ENCODE data around the gene TRABD2B.

The TRABD2B gene

DNA sequence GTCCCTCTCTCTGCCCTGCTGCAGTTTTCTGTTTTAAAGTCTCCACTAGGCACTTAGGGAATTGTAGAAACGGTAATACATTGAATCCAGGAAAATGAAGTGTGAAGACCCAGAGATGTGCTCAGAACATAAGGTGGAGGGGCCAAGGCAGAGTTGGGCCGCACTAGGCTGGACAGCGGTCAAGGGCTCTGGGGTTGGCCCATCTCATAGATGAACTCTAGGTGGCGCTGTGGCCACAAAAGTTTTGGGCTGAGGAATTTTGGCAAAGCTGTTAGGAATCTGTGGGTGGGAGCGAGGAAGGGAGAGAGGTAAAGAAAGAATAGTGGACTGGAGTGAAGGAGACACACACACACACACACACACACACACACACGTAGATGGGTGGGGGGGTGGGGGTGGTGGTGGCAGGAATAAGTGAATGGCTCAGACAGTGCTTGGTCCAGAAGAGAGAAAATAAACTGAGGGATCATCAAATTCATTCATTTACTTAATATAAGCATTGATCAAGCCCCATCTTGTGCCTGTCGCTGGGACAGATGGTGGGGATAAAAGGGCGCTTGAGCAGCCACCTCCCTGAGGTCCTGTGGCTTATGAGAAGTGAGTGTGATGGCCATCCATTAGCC lies 258.5 kb downstream of the TRABD2B start:
- no peak overlapping the region for H3K23ac ChIP-seq (ENCODE audit: low read length in 2 of 2)
- H3K9ac ChIP-seq (ENCODE audit: low read length): no peak overlapping the region
- 10% methylated on average over 5 of the region's 8 CpGs for WGBS
- no peak overlapping the region for H3K27ac ChIP-seq (ENCODE audit: low read length, poor library complexity, severe bottlenecking)
- H2BK15ac ChIP-seq (ENCODE audit: low read depth, poor library complexity, severe bottlenecking): no peak overlapping the region
- no peak overlapping the region for H4K8ac ChIP-seq (ENCODE audit: low read length)
- no peaks in the 10 kb centered on the region for H3K4me1 ChIP-seq (ENCODE audit: control insufficient read depth, insufficient read depth, low read depth, low read length)
- H3K4me3 ChIP-seq (ENCODE audit: insufficient read depth in 1 of 2, low read depth in 1 of 2, low read length in 2 of 2): no peak overlapping the region
- no peak overlapping the region for H3K4me2 ChIP-seq (ENCODE audit: low read length, poor library complexity, severe bottlenecking)
- no peak overlapping the region for H2BK12ac ChIP-seq (ENCODE audit: low read length in 2 of 2)
- DNase-seq: peak; percentile 8
- peaks cover 5% of the 10 kb centered on the region for H3K9me3 ChIP-seq (ENCODE audit: control insufficient read depth, low read length)
- H2AK5ac ChIP-seq (ENCODE audit: low read length, severe bottlenecking): no peak overlapping the region
- no peaks in the 10 kb centered on the region for H3K79me1 ChIP-seq (replicated peaks; ENCODE audit: low read length, poor library complexity, severe bottlenecking)
- peaks cover 18 to 70% of the 10 kb centered on the region in 2 experiments for H3K27me3 ChIP-seq (ENCODE audit: control insufficient read depth in 1 of 2, insufficient read depth in 1 of 2, low read length in 2 of 2)
- no peak overlapping the region for H3K14ac ChIP-seq (ENCODE audit: low read length in 2 of 2)
- no peak overlapping the region for H2AFZ ChIP-seq (ENCODE audit: low read depth, low read length)
- H3K4ac ChIP-seq (ENCODE audit: low read depth in 1 of 2, low read length in 2 of 2): no peak overlapping the region
- no peak overlapping the region for H2BK120ac ChIP-seq (ENCODE audit: low read depth, low read length)
- no peaks in the 10 kb centered on the region for H3K36me3 ChIP-seq (ENCODE audit: control insufficient read depth in 1 of 2, insufficient read depth in 2 of 2, low read depth in 1 of 2, low read length in 2 of 2)
- H4K91ac ChIP-seq (ENCODE audit: low read length): no peak overlapping the region
- H2BK5ac ChIP-seq (ENCODE audit: low read depth, low read length, poor library complexity, severe bottlenecking): no peak overlapping the region
- no peak overlapping the region for H3K18ac ChIP-seq (ENCODE audit: low read depth in 1 of 2, low read length in 2 of 2)

DNA sequence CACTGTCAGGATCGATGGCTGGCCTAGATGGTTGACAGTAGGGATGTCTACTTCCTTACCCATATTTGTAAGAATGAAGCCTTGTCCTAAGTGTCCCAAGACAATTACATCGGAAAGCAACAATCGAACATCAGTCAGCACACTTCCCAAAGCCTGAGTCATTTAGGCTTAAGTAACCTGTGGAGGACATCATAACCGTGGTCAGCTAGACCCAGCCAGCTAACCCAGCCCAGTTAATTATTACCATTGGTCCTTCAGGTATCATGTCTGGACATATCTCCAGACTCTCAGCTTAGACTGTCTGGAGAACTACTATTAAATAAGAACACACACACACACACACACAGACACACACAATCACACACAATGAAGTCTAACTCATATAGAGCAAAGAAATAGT lies 264.7 kb downstream of the TRABD2B start:
- H3K14ac ChIP-seq (ENCODE audit: low read length in 2 of 2): no peak overlapping the region
- H3K4me3 ChIP-seq (ENCODE audit: insufficient read depth in 1 of 2, low read depth in 1 of 2, low read length in 2 of 2): no peak overlapping the region
- no peak overlapping the region for H2AFZ ChIP-seq (ENCODE audit: low read depth, low read length)
- H3K9ac ChIP-seq (ENCODE audit: low read length): no peak overlapping the region
- H3K36me3 ChIP-seq (ENCODE audit: control insufficient read depth in 1 of 2, insufficient read depth in 2 of 2, low read depth in 1 of 2, low read length in 2 of 2): no peaks in the 10 kb centered on the region
- no peaks in the 10 kb centered on the region for H3K79me1 ChIP-seq (replicated peaks; ENCODE audit: low read length, poor library complexity, severe bottlenecking)
- H3K4me2 ChIP-seq (ENCODE audit: low read length, poor library complexity, severe bottlenecking): no peak overlapping the region
- 71% methylated on average over 4 of the region's 4 CpGs for whole genome bisulfite sequencing
- no peaks in the 10 kb centered on the region for H3K9me3 ChIP-seq (ENCODE audit: control insufficient read depth, low read length)
- peaks cover 2% of the 10 kb centered on the region for H3K4me1 ChIP-seq (ENCODE audit: control insufficient read depth, insufficient read depth, low read depth, low read length)
- no peak overlapping the region for H3K18ac ChIP-seq (ENCODE audit: low read depth in 1 of 2, low read length in 2 of 2)
- peaks cover 11 to 69% of the 10 kb centered on the region in 2 experiments for H3K27me3 ChIP-seq (ENCODE audit: control insufficient read depth in 1 of 2, insufficient read depth in 1 of 2, low read length in 2 of 2)
- no peak overlapping the region for H3K4ac ChIP-seq (ENCODE audit: low read depth in 1 of 2, low read length in 2 of 2)
- H2BK15ac ChIP-seq (ENCODE audit: low read depth, poor library complexity, severe bottlenecking): no peak overlapping the region
- H2BK12ac ChIP-seq (ENCODE audit: low read length in 2 of 2): no peak overlapping the region
- H2BK5ac ChIP-seq (ENCODE audit: low read depth, low read length, poor library complexity, severe bottlenecking): no peak overlapping the region
- no peak overlapping the region for H3K23ac ChIP-seq (ENCODE audit: low read length in 2 of 2)
- no peak overlapping the region for H4K8ac ChIP-seq (ENCODE audit: low read length)
- H4K91ac ChIP-seq (ENCODE audit: low read length): no peak overlapping the region
- no peak for DNase-seq
- no peak overlapping the region for H3K27ac ChIP-seq (ENCODE audit: low read length, poor library complexity, severe bottlenecking)
- H2AK5ac ChIP-seq (ENCODE audit: low read length, severe bottlenecking): no peak overlapping the region
- no peak overlapping the region for H2BK120ac ChIP-seq (ENCODE audit: low read depth, low read length)

DNA sequence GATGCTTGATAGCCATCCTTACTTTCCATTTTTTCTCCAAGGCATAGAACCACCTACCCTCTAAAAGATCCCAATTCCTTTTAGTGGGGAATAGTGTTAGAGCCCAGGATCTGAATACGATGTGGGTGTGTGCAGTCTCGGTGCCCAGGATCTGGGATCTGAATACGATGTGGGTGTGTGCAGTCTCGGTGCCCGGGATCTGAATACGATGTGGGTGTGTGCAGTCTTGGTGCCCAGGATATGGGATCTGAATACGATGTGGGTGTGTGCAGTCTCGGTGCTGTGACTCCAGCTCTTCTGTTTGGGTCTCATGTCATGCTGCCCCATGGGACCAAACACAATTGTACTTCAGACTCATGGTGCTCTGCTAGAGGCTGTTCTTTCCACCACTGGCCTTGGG lies 265.5 kb downstream of the TRABD2B start:
- no peak overlapping the region for H3K4me3 ChIP-seq (ENCODE audit: insufficient read depth in 1 of 2, low read depth in 1 of 2, low read length in 2 of 2)
- no peak overlapping the region for H2BK12ac ChIP-seq (ENCODE audit: low read length in 2 of 2)
- H3K9me3 ChIP-seq (ENCODE audit: control insufficient read depth, low read length): no peaks in the 10 kb centered on the region
- H2AFZ ChIP-seq (ENCODE audit: low read depth, low read length): no peak overlapping the region
- H3K27ac ChIP-seq (ENCODE audit: low read length, poor library complexity, severe bottlenecking): no peak overlapping the region
- peaks cover 2% of the 10 kb centered on the region for H3K4me1 ChIP-seq (ENCODE audit: control insufficient read depth, insufficient read depth, low read depth, low read length)
- H4K8ac ChIP-seq (ENCODE audit: low read length): no peak overlapping the region
- no peak overlapping the region for H3K4ac ChIP-seq (ENCODE audit: low read depth in 1 of 2, low read length in 2 of 2)
- H2BK5ac ChIP-seq (ENCODE audit: low read depth, low read length, poor library complexity, severe bottlenecking): peak overlapping the region; percentile 35
- no peak overlapping the region for H3K4me2 ChIP-seq (ENCODE audit: low read length, poor library complexity, severe bottlenecking)
- no peak overlapping the region for H2BK15ac ChIP-seq (ENCODE audit: low read depth, poor library complexity, severe bottlenecking)
- WGBS: 79% methylated on average over 8 of the region's 8 CpGs
- no peak overlapping the region for H3K9ac ChIP-seq (ENCODE audit: low read length)
- DNase-seq: no peak
- H3K18ac ChIP-seq (ENCODE audit: low read depth in 1 of 2, low read length in 2 of 2): no peak overlapping the region
- H3K14ac ChIP-seq (ENCODE audit: low read length in 2 of 2): no peak overlapping the region
- no peak overlapping the region for H3K23ac ChIP-seq (ENCODE audit: low read length in 2 of 2)
- H3K27me3 ChIP-seq (ENCODE audit: control insufficient read depth in 1 of 2, insufficient read depth in 1 of 2, low read length in 2 of 2): peaks cover 12 to 69% of the 10 kb centered on the region in 2 experiments
- no peaks in the 10 kb centered on the region for H3K36me3 ChIP-seq (ENCODE audit: control insufficient read depth in 1 of 2, insufficient read depth in 2 of 2, low read depth in 1 of 2, low read length in 2 of 2)
- no peaks in the 10 kb centered on the region for H3K79me1 ChIP-seq (replicated peaks; ENCODE audit: low read length, poor library complexity, severe bottlenecking)
- no peak overlapping the region for H2AK5ac ChIP-seq (ENCODE audit: low read length, severe bottlenecking)
- H4K91ac ChIP-seq (ENCODE audit: low read length): no peak overlapping the region
- no peak overlapping the region for H2BK120ac ChIP-seq (ENCODE audit: low read depth, low read length)

DNA sequence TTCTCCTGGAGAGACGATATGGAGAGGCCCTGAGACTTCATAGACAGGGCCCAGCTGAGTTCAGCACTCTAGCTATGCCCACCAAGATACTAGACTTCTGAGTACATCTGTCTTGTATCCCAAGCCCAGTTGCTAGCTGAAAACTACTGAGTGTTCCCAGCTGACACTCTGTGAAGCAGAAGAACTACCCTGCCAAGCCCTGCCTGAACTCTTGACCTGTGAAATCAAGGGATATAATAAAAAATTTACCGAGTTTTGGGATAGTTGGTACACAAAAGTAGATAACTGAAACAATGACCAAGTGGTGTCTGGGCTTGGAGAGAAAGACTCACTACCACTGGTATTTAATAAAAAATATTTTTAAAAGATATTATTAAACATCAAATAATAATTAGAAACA lies 267.5 kb downstream of the TRABD2B start:
- Histone ChIP-seq H3K4me2 (ENCODE audit: low read length, poor library complexity, severe bottlenecking) (no peak overlapping the region), H3K27me3 (ENCODE audit: control insufficient read depth in 1 of 2, insufficient read depth in 1 of 2, low read length in 2 of 2) (peaks cover 27 to 69% of the 10 kb centered on the region in 2 experiments), H4K8ac (ENCODE audit: low read length) (no peak overlapping the region), H3K4me3 (ENCODE audit: insufficient read depth in 1 of 2, low read depth in 1 of 2, low read length in 2 of 2) (no peak overlapping the region), H3K27ac (ENCODE audit: low read length, poor library complexity, severe bottlenecking) (no peak overlapping the region), H3K4ac (ENCODE audit: low read depth in 1 of 2, low read length in 2 of 2) (no peak overlapping the region), H3K36me3 (ENCODE audit: control insufficient read depth in 1 of 2, insufficient read depth in 2 of 2, low read depth in 1 of 2, low read length in 2 of 2) (no peaks in the 10 kb centered on the region), H3K14ac (ENCODE audit: low read length in 2 of 2) (no peak overlapping the region), H4K91ac (ENCODE audit: low read length) (no peak overlapping the region), H2BK5ac (ENCODE audit: low read depth, low read length, poor library complexity, severe bottlenecking) (no peak overlapping the region), H3K4me1 (ENCODE audit: control insufficient read depth, insufficient read depth, low read depth, low read length) (peaks cover 2% of the 10 kb centered on the region), H3K9me3 (ENCODE audit: control insufficient read depth, low read length) (no peaks in the 10 kb centered on the region), H2BK120ac (ENCODE audit: low read depth, low read length) (no peak overlapping the region), H3K23ac (ENCODE audit: low read length in 2 of 2) (no peak overlapping the region), H3K18ac (ENCODE audit: low read depth in 1 of 2, low read length in 2 of 2) (no peak overlapping the region), H2BK15ac (ENCODE audit: low read depth, poor library complexity, severe bottlenecking) (no peak overlapping the region), H2BK12ac (ENCODE audit: low read length in 2 of 2) (no peak overlapping the region), H2AK5ac (ENCODE audit: low read length, severe bottlenecking) (no peak overlapping the region), H3K9ac (ENCODE audit: low read length) (no peak overlapping the region), H3K79me1 (replicated peaks; ENCODE audit: low read length, poor library complexity, severe bottlenecking) (no peaks in the 10 kb centered on the region), H2AFZ (ENCODE audit: low read depth, low read length) (no peak overlapping the region)
- no peak for DNase-seq
- WGBS: 96% methylated on average over 1 of the region's 2 CpGs
